Fibroblast of peridontal ligament (primary cell): ENCODE data around the gene FER.

Experiments used
- DNase-seq: peaks from one replicate; pipeline ENCODE4 v3.0.0-alpha.2; 2010; ENCODE audit errors: extremely low read depth

Gene FER

GRCh38 chr5:109246395-109246794 lies 498.7 kb downstream of the FER start:
- DNase-seq, result no peak
